ENCODE measurements around the gene NDUFA7. TPM values are rescaled to one million over a fixed set of nuclear protein-coding genes. Genes with fewer than 3 reads are reported as not detected.
"Not testable (repeated sequence)": the region's sequence is repeated elsewhere in the genome, so short reads cannot be mapped to it uniquely, and the experiment has no call there.

NDUFA7 gene
- total RNA-seq, 4 donors from 2014 or later = 26.1 to 34.0 (median 29.3) TPM

DNA sequence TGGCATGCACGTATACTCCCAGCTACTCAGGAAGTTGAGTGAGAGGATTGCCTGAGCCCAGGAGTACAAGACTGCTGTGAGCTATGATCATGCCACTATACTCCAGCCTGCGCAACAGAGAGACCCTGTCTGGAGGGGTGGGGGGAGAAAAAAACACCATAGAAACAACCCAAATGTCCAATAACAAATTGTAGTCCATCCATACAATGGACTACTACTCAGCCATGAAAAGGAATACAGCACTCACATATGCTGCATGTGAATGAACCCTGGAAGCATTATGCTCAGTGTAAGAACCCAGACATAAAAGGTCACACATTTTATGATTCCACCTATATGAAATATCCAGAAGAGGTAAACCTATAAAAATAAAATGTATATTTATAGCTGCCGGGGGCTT is 55.3 kb downstream of the NDUFA7 start:
- Histone ChIP-seq H3K4me1 (peaks cover 4 to 17% (median 13%) of the 10 kb centered on the region in 4 donors), H3K27ac (replicated peaks in 1 of 4) (no peak overlapping the region), H3K36me3 (peaks cover 0 to 19% (median 15%) of the 10 kb centered on the region in 4 donors), H3K27me3 (peaks cover 0 to 9% (median 0%) of the 10 kb centered on the region in 4 donors), H3K9me3 (no peaks in the 10 kb centered on the region), H3K4me3 (no peak overlapping the region)
- 100% methylated on average over 2 of the region's 3 CpGs for WGBS
- TF ChIP-seq POLR2AphosphoS5 (IDR thresholded peaks at IDR 0.05) = no peak
- TF ChIP-seq POLR2A (IDR thresholded peaks at IDR 0.05; ENCODE audit: low read depth) = no peak
- TF ChIP-seq, protein P1, sequence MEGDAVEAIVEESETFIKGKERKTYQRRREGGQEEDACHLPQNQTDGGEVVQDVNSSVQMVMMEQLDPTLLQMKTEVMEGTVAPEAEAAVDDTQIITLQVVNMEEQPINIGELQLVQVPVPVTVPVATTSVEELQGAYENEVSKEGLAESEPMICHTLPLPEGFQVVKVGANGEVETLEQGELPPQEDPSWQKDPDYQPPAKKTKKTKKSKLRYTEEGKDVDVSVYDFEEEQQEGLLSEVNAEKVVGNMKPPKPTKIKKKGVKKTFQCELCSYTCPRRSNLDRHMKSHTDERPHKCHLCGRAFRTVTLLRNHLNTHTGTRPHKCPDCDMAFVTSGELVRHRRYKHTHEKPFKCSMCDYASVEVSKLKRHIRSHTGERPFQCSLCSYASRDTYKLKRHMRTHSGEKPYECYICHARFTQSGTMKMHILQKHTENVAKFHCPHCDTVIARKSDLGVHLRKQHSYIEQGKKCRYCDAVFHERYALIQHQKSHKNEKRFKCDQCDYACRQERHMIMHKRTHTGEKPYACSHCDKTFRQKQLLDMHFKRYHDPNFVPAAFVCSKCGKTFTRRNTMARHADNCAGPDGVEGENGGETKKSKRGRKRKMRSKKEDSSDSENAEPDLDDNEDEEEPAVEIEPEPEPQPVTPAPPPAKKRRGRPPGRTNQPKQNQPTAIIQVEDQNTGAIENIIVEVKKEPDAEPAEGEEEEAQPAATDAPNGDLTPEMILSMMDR (IDR thresholded peaks at IDR 0.05) = no peak
- no peak for TF ChIP-seq EP300 (IDR thresholded peaks at IDR 0.05)
- DNase-seq (ENCODE audit: extremely low spot score) = no peak
- intact Hi-C loops (cut with DNase I) = no loop called here

DNA sequence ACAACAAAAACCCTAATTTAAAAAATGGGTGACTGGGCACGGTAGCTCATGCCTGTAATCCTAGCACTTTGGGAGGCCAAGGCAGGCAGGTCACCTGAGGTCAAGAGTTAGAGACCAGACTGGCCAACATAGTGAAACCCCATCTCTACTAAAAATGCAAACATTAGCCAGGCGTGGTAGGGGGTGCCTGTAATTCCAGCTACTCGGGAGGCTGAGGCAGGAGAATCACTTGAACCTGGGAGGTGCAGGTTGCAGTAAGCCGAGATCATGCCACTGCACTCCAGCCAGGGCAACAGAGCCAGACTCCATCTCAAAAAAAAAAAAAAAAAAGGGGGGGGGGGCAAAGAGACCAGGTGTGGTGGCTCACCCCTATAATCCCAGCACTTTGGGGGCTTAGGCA is 56.9 kb downstream of the NDUFA7 start:
- H3K4me3 ChIP-seq; H3K27ac ChIP-seq (replicated peaks in 1 of 4); H3K9me3 ChIP-seq; DNase-seq (ENCODE audit: extremely low spot score); H3K27me3 ChIP-seq; intact Hi-C loops (cut with DNase I): not testable (repeated sequence)
- Histone ChIP-seq H3K36me3 (peaks cover 0 to 24% (median 21%) of the 10 kb centered on the region in 4 donors), H3K4me1 (peaks cover under 1 to 11% (median 9%) of the 10 kb centered on the region in 4 donors)
- WGBS = 95% methylated on average over 4 of the region's 4 CpGs

DNA sequence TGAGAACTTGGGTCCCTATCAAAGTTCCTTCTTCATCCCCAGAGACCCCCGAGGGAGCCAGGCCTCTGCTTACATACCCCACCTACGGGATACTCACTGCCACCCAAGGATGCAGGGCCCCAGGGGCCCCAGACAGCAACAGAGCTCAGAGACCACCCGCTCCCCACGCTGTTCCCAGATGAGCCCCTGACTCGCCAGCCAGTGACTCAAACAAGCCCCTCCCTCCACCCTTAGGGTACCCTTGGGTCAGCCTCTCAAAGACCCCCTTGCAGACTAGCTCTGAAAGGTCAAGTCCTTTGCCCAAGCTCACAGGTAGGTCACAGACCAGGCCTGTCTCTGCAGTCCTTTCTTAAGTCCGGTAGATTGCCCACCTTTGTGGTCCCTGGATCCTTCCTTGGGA is 58.7 kb downstream of the NDUFA7 start:
- TF ChIP-seq EP300 (IDR thresholded peaks at IDR 0.05) = no peak
- TF ChIP-seq POLR2AphosphoS5 (IDR thresholded peaks at IDR 0.05) = no peak
- TF ChIP-seq, protein P1 (IDR thresholded peaks at IDR 0.05) = no peak
- TF ChIP-seq POLR2A (IDR thresholded peaks at IDR 0.05; ENCODE audit: low read depth) = no peak
- no peak for DNase-seq (ENCODE audit: extremely low spot score)
- Histone ChIP-seq H3K27ac (replicated peaks in 1 of 4) (no peak overlapping the region), H3K36me3 (peaks cover 0 to 39% (median 31%) of the 10 kb centered on the region in 4 donors), H3K27me3 (peaks cover 0 to 2% (median 0%) of the 10 kb centered on the region in 4 donors), H3K9me3 (no peaks in the 10 kb centered on the region), H3K4me1 (no peaks in the 10 kb centered on the region), H3K4me3 (no peak overlapping the region)
- intact Hi-C loops (cut with DNase I) = no loop called here
- 94% methylated on average over 5 of the region's 6 CpGs for WGBS

DNA sequence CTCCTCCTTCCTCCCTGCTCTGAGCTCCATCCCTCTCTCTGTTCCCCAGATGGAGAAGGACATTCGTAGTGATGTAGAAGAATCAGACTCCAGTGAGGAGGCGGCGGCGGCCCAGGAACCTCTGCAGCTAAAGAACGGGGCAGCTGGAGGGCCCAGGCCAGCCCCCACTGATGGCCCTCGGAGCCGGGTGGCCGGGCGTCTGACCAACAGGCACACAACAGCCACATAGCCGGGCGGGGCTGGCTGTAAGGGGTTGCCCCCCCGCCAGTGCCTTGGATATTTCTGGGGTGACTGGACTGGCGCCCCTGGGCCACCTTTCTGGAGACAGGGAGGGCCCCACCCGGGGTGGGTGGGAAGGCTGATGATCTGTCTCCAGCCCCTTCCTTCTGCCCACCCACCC is 59.3 kb downstream of the NDUFA7 start:
- Histone ChIP-seq H3K4me1 (no peaks in the 10 kb centered on the region), H3K27me3 (no peaks in the 10 kb centered on the region), H3K4me3 (no peak overlapping the region), H3K36me3 (peaks cover 2 to 45% (median 36%) of the 10 kb centered on the region in 4 donors), H3K9me3 (no peaks in the 10 kb centered on the region), H3K27ac (replicated peaks in 1 of 4) (no peak overlapping the region)
- intact Hi-C loops (cut with DNase I) = no loop called here
- no peak for TF ChIP-seq POLR2A (IDR thresholded peaks at IDR 0.05; ENCODE audit: low read depth)
- TF ChIP-seq POLR2AphosphoS5 (IDR thresholded peaks at IDR 0.05) = no peak
- no peak for TF ChIP-seq EP300 (IDR thresholded peaks at IDR 0.05)
- TF ChIP-seq, protein P1 (IDR thresholded peaks at IDR 0.05) = no peak
- 92% methylated on average over 8 of the region's 14 CpGs for WGBS
- DNase-seq (ENCODE audit: extremely low spot score) = no peak

DNA sequence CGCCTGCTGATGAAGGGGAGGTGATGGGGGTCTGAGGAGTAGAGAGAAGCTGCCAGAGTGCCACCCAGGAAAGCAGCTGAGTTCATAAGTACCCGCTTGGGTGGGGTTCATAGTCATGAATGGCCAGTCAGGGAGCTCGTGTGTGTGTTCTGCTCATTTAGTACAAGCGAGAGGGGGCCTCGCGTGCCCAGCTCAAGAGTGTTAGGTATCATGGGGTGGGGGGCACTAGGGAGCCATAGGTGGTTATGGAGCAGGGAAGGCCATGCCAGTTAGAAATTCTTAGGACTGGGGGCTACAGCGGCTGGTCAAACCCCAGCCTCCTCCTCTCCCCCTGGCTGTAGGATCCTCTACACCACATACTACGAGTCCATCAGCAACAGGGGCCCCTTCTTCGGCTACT is 59.8 kb downstream of the NDUFA7 start:
- Histone ChIP-seq H3K27ac (replicated peaks in 1 of 4) (no peak overlapping the region), H3K4me1 (no peaks in the 10 kb centered on the region), H3K4me3 (no peak overlapping the region), H3K36me3 (peaks cover 6 to 50% (median 42%) of the 10 kb centered on the region in 4 donors), H3K27me3 (no peaks in the 10 kb centered on the region), H3K9me3 (no peaks in the 10 kb centered on the region)
- TF ChIP-seq POLR2A (IDR thresholded peaks at IDR 0.05; ENCODE audit: low read depth) (no peak), EP300 (IDR thresholded peaks at IDR 0.05) (no peak), POLR2AphosphoS5 (IDR thresholded peaks at IDR 0.05) (no peak)
- TF ChIP-seq, protein P1 (IDR thresholded peaks at IDR 0.05) = no peak
- WGBS = 92% methylated on average over 9 of the region's 9 CpGs
- no peak for DNase-seq (ENCODE audit: extremely low spot score)
- intact Hi-C loops (cut with DNase I) = no loop called here

Other genes starting within 250 kb of the NDUFA7 start
- under 1 TPM in 1 of 4 donors, not detected in 3; under 0.01 TPM for gene FBN3, start 171.8 kb downstream of the NDUFA7 start, total RNA-seq
- 10 to 100 TPM; 21.0 to 51.7 (median 29.2) TPM for gene CERS4, start 112.0 kb downstream of the NDUFA7 start, total RNA-seq
- 10 to 100 TPM; 25.7 to 63.2 (median 47.4) TPM for gene CD320, start 13.0 kb downstream of the NDUFA7 start, total RNA-seq
- gene RPS28, start 121 bp upstream of the NDUFA7 start, total RNA-seq = 100 to 1,000 TPM; 256 to 473 (median 358) TPM
- gene KANK3, start 21.9 kb upstream of the NDUFA7 start, total RNA-seq = 10 to 100 TPM; 23.7 to 36.0 (median 30.0) TPM
- gene ANGPTL4, start 42.8 kb upstream of the NDUFA7 start, total RNA-seq = 10 to 100 TPM in 3 of 4 donors, 1 to 10 TPM in 1; 3.7 to 37.9 (median 22.6) TPM
- 100 to 1,000 TPM in 1 of 4 donors, 10 to 100 TPM in 3; 27.8 to 101 (median 42.3) TPM for gene RAB11B, start 69.0 kb upstream of the NDUFA7 start, total RNA-seq
- 100 to 1,000 TPM; 227 to 286 (median 247) TPM for gene MARCHF2, start 91.9 kb upstream of the NDUFA7 start, total RNA-seq
- 100 to 1,000 TPM; 103 to 126 (median 116) TPM for gene HNRNPM, start 123.6 kb upstream of the NDUFA7 start, total RNA-seq
- 1 to 10 TPM in 1 of 4 donors, under 1 TPM in 3; 0.26 to 1.3 (median 0.55) TPM for gene PRAM1, start 181.3 kb upstream of the NDUFA7 start, total RNA-seq
- gene ZNF414, start 192.8 kb upstream of the NDUFA7 start, total RNA-seq = 10 to 100 TPM; 11.3 to 24.5 (median 17.1) TPM

All from esophagus muscularis mucosa (tissue), 4 donors.